NCI-H748 treated with DMSO at 0.1 percent for 48 hours (cell line): Measurements from ENCODE around the gene NPW.
"Not testable (repeated sequence)": the region's sequence is repeated elsewhere in the genome, so short reads cannot be mapped to it uniquely, and the experiment has no call there.

ENCODE experiments used
- DNase-seq: peaks from one replicate; lab custom pipeline; 2025; lab: John Stamatoyannopoulos, UW

NPW gene

GRCh38 chr16:2023092-2024031 lies 3.8 kb downstream of the NPW start:
- DNase-seq, result peak; percentile 52

DNA sequence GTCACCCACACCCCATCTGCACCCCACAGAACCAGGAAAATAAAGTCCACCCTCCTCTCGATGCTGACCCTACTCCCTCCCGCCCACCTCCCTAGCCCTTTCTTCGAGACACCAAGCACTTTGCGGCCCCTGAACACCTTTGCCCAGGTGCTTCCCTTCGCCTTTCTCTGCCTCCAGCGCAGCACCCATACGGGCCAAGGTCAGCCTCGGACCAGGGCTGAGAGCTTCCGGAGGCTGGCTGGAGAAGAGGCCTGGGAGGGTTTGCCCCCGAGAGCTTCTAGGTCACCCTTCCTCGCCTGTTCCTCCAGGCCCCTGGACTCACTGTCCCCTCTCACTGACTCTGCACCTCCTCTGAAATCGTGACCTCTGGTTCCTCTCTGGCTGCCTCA lies 4.4 kb downstream of the NPW start:
- no peak for DNase-seq

GRCh38 chr16:2025251-2025650 lies 5.7 kb downstream of the NPW start:
- DNase-seq, result no peak

- DNase-seq, result no peak
These were observed 6.4 kb downstream of the NPW start for GRCh38 chr16:2025878-2026460.

DNA sequence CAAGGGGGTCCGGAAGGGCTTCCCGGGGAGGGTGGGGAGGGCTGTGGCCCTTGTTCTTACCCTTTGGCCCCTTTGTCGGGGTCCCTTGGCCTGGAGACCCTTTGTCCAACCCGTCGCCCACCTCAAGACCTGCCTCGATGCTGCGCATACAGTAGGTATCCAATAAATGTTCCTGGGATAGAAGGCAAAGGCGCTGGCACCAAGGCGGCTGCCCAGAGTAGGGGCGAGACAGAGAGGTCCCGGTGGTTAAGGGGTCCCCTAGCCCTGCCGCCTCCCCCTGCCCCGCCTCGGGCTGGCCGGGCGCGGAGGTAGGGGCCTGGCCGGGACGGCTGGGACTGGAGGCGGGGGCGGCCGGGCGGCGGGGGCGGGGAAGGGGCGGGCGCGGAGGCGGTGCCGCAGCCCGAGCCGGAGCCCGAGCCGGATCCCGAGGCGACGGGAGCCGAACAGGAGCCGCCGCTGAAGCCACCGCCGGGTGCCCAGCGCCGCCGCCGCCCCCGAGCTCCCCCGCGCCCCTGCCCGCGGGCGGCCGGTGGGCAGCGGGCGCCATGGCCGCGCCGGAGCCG lies 7.0 kb downstream of the NPW start, which contains the start of gene NHERF2:
NHERF2 (plus strand) TSS at position 442 of the 563 bp plus-strand sequence; CDS start at position 546, 104 bp downstream.
- DNase-seq, result no peak

- no peak for DNase-seq
These were observed 7.7 kb downstream of the NPW start for GRCh38 chr16:2027024-2028010.

- no peak for DNase-seq
These were observed 8.6 kb downstream of the NPW start for GRCh38 chr16:2028146-2028545.

DNA sequence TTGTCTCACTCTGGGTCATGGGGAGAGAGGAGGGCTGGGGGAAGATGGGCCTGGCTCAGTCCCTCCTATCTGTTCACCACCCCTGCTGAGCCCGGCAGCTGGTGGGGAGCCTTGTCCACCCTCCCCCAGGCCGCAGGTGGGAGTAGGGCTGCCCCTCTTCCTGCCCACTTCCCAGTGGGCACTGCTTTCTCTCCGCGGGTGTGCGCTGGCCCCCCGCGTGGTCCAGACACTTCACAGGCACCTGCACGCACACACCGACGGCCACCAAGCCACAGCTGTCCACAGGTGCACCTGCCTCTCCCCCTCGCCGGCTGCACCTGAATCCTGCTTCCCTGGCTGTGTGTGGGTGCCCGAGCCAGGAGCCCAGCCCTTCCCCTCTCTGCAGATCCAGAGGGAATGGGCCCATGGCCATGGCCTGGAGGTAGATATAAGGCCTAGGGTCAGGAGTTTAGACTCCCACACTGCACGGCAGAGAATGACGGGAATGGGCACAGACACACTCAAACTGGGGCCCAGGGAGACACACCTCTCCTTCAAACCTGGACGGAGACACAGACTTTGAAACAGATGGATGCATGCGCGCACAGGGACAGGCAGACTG lies 9.1 kb downstream of the NPW start:
- DNase-seq, result no peak

- DNase-seq, result no peak
These were observed 9.8 kb downstream of the NPW start for GRCh38 chr16:2029350-2029749.

- no peak for DNase-seq
These were observed 10.5 kb downstream of the NPW start for GRCh38 chr16:2030036-2030435.

GRCh38 chr16:2031081-2031577 lies 11.5 kb downstream of the NPW start:
- DNase-seq, result no peak

GRCh38 chr16:2032285-2033056 lies 12.9 kb downstream of the NPW start:
- no peak for DNase-seq

- no peak for DNase-seq
These were observed 13.7 kb downstream of the NPW start for GRCh38 chr16:2033057-2033908.

DNA sequence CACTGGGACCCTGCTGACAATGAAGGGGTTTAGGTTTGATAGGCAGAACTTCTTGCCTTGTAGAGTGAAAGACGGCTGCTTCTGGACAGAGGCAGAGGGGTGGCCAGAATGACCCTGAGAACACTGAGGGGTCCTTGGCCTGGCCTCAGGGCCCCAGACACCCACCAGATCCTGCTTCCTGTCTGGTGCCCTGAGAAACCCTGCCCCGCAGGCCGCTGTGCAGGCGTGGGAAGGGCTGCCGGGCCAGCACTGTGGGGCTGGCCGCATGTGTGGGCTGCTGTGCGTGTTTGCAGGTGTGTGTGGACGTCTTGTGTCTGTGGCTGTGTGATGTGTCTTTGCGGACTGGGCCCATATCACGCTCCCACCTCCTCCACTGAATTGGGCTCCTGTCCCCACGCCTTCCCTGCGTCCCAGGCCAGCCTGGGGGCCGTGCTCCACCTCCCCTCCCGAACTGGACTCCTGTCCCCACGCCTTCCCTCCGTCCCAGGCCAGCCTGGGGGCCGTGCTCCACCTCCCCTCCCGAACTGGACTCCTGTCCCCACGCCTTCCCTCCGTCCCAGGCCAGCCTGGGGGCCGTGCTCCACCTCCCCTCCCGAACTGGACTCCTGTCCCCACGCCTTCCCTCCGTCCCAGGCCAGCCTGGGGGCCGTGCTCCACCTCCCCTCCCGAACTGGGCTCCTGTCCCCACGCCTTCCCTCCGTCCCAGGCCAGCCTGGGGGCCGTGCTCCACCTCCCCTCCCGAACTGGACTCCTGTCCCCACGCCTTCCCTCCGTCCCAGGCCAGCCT lies 14.5 kb downstream of the NPW start:
- DNase-seq, result not testable (repeated sequence)

- DNase-seq, result no peak
These were observed 15.3 kb downstream of the NPW start for GRCh38 chr16:2034696-2035430.

- no peak for DNase-seq
These were observed 16.0 kb downstream of the NPW start for GRCh38 chr16:2035431-2036199.
